ENCODE data around the gene TTL. TPM values are rescaled to one million over a fixed set of nuclear protein-coding genes. Genes with fewer than 3 reads are reported as not detected.

TTL gene
- total and polyA plus RNA-seq, 2 donors from 2014 or later = 11.1 to 23.5 TPM

DNA sequence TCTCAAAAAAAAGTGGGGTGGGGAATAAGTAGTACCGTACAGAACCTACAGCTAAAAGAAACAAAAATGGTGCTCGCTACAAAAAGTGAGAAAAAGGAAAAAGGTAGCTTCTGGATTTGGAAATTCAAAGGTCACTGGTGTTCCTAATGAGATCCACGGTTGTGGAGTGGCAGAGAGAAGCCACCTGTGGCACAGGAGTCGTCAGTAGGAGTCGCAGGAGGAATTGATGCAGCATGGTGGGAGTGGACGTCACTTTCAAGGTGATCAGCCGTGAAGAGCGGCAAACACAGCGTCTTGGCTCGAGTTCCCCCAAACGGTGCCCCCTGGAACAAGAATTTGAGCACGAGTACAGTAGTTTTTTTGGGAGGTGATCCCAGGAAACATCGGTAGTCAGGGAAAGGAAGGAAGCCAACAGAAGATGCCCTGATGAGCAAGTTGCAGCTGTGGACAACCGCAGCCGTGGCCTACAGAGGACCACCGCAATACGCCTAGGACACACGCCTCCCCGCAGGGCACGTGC, 1.4 kb upstream of the TTL start:
- no peak for FAIRE-seq
- H3K9me3 ChIP-seq (ENCODE audit: control insufficient read depth in 2 of 3, insufficient read depth in 1 of 3, low read length in 3 of 3) = no peaks in the 10 kb centered on the region
- no peaks in the 10 kb centered on the region for H3K36me3 ChIP-seq (ENCODE audit: control insufficient read depth in 2 of 3, insufficient read depth in 3 of 3, low read length in 3 of 3)
- H3K4me1 ChIP-seq (ENCODE audit: control insufficient read depth in 2 of 3, insufficient read depth in 2 of 3, low read depth in 1 of 3, low read length in 3 of 3) = peaks cover 3 to 10% (median 8%) of the 10 kb centered on the region in 3 donors
- TF ChIP-seq, protein P1, sequence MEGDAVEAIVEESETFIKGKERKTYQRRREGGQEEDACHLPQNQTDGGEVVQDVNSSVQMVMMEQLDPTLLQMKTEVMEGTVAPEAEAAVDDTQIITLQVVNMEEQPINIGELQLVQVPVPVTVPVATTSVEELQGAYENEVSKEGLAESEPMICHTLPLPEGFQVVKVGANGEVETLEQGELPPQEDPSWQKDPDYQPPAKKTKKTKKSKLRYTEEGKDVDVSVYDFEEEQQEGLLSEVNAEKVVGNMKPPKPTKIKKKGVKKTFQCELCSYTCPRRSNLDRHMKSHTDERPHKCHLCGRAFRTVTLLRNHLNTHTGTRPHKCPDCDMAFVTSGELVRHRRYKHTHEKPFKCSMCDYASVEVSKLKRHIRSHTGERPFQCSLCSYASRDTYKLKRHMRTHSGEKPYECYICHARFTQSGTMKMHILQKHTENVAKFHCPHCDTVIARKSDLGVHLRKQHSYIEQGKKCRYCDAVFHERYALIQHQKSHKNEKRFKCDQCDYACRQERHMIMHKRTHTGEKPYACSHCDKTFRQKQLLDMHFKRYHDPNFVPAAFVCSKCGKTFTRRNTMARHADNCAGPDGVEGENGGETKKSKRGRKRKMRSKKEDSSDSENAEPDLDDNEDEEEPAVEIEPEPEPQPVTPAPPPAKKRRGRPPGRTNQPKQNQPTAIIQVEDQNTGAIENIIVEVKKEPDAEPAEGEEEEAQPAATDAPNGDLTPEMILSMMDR (IDR thresholded peaks at IDR 0.05; ENCODE audit: borderline replicate concordance, extremely low read depth, insufficient read depth) = peak; percentile 21
- H3K4me3 ChIP-seq (ENCODE audit: low read length in 3 of 3) = peak overlapping the region; percentile 71 to 81 (median 72)
- peak in 4 of 5 donors; percentile 35 to 58 (median 53) for DNase-seq
- H3K9ac ChIP-seq (ENCODE audit: low read length in 3 of 3) = peak overlapping the region in 2 of 3 donors; percentile 37 to 57
- no peaks in the 10 kb centered on the region for H3K27me3 ChIP-seq (ENCODE audit: control insufficient read depth, insufficient read depth, low read length)
- peak overlapping the region in 1 of 2 donors; percentile 29 for H3K27ac ChIP-seq (ENCODE audit: low read depth in 2 of 2, low read length in 2 of 2)
- intact Hi-C loops (cut with DNase I) = no loop called here

GRCh38 chr2:112481050-112481527, 867 bp upstream of the TTL start:
- Histone ChIP-seq H3K9me3 (ENCODE audit: control insufficient read depth in 2 of 3, insufficient read depth in 1 of 3, low read length in 3 of 3) (no peaks in the 10 kb centered on the region), H3K27me3 (ENCODE audit: control insufficient read depth, insufficient read depth, low read length) (no peaks in the 10 kb centered on the region), H3K9ac (ENCODE audit: low read length in 3 of 3) (peak overlapping the region; percentile 37 to 71 (median 57)), H3K4me3 (ENCODE audit: low read length in 3 of 3) (peak overlapping the region; percentile 71 to 81 (median 72)), H3K4me1 (ENCODE audit: control insufficient read depth in 2 of 3, insufficient read depth in 2 of 3, low read depth in 1 of 3, low read length in 3 of 3) (peaks cover 3 to 10% (median 8%) of the 10 kb centered on the region in 3 donors), H3K36me3 (ENCODE audit: control insufficient read depth in 2 of 3, insufficient read depth in 3 of 3, low read length in 3 of 3) (no peaks in the 10 kb centered on the region), H3K27ac (ENCODE audit: low read depth in 2 of 2, low read length in 2 of 2) (peak overlapping the region; percentile 58 to 82)
- TF ChIP-seq, protein P1 (IDR thresholded peaks at IDR 0.05; ENCODE audit: borderline replicate concordance, extremely low read depth, insufficient read depth) = peak; percentile 82
- DNase-seq (peak; percentile 86 to 93 (median 91)), FAIRE-seq (no peak)
- intact Hi-C loops (cut with DNase I) = no loop called here

- FAIRE-seq = no peak
- Histone ChIP-seq H3K4me3 (ENCODE audit: low read length in 3 of 3) (peak overlapping the region; percentile 59 to 87 (median 76)), H3K4me1 (ENCODE audit: control insufficient read depth in 2 of 3, insufficient read depth in 2 of 3, low read depth in 1 of 3, low read length in 3 of 3) (peaks cover 3 to 10% (median 8%) of the 10 kb centered on the region in 3 donors), H3K27ac (ENCODE audit: low read depth in 2 of 2, low read length in 2 of 2) (peak overlapping the region; percentile 78 to 83), H3K9ac (ENCODE audit: low read length in 3 of 3) (peak overlapping the region; percentile 51 to 88 (median 83)), H3K9me3 (ENCODE audit: control insufficient read depth in 2 of 3, insufficient read depth in 1 of 3, low read length in 3 of 3) (no peaks in the 10 kb centered on the region), H3K36me3 (ENCODE audit: control insufficient read depth in 2 of 3, insufficient read depth in 3 of 3, low read length in 3 of 3) (no peaks in the 10 kb centered on the region), H3K27me3 (ENCODE audit: control insufficient read depth, insufficient read depth, low read length) (no peaks in the 10 kb centered on the region)
- DNase-seq = peak; percentile 45 to 80 (median 60)
- intact Hi-C loops (cut with DNase I) = no loop called here
- TF ChIP-seq, protein P1 (IDR thresholded peaks at IDR 0.05; ENCODE audit: borderline replicate concordance, extremely low read depth, insufficient read depth) = no peak
Measured at GRCh38 chr2:112482309-112483041, 519 bp downstream of the TTL start.
